Brain microvascular endothelial cell (primary cell): ENCODE measurements around the gene NXPH4.

Source experiments
- DNase-seq: peaks from one replicate; pipeline ENCODE4 v3.0.0-alpha.2; 2020
- H3K27ac ChIP-seq: fragments of 250-450 bp; sonication (Bioruptor Pico); 2 replicates; pipeline ENCODE4 v1.5.1; 2020; ENCODE audit warnings: mild to moderate bottlenecking, moderate library complexity
- H3K27me3 ChIP-seq: fragments of 250-450 bp; sonication (Bioruptor Pico); replicated peaks from 2 replicates; pipeline ENCODE4 v1.5.1; 2020; ENCODE audit warnings: mild to moderate bottlenecking
- H3K36me3 ChIP-seq: fragments of 250-450 bp; sonication (Bioruptor Pico); replicated peaks from 2 replicates; pipeline ENCODE4 v1.5.1; 2020; ENCODE audit warnings: mild to moderate bottlenecking
- H3K4me3 ChIP-seq: 2 replicates; pipeline ENCODE4 v1.5.1; 2011; ENCODE audit warnings: low read depth, mild to moderate bottlenecking, control low read depth, low read length, moderate library complexity
- in situ Hi-C: cut with HindIII; loops from 2 replicates; pipeline ENCODE4 v1.10.0; 2017; ENCODE audit warnings: low sequenced_read_pairs, low pct_ligation_motif_present
- TF ChIP-seq, protein P1 (sequence below): IDR thresholded peaks from 2 replicates; pipeline ENCODE4 v1.5.1; 2011; ENCODE audit warnings: low read depth, mild to moderate bottlenecking, moderate library complexity, low read length, control low read depth, inconsistent platforms; ENCODE audit errors: missing control alignments

The NXPH4 gene

DNA sequence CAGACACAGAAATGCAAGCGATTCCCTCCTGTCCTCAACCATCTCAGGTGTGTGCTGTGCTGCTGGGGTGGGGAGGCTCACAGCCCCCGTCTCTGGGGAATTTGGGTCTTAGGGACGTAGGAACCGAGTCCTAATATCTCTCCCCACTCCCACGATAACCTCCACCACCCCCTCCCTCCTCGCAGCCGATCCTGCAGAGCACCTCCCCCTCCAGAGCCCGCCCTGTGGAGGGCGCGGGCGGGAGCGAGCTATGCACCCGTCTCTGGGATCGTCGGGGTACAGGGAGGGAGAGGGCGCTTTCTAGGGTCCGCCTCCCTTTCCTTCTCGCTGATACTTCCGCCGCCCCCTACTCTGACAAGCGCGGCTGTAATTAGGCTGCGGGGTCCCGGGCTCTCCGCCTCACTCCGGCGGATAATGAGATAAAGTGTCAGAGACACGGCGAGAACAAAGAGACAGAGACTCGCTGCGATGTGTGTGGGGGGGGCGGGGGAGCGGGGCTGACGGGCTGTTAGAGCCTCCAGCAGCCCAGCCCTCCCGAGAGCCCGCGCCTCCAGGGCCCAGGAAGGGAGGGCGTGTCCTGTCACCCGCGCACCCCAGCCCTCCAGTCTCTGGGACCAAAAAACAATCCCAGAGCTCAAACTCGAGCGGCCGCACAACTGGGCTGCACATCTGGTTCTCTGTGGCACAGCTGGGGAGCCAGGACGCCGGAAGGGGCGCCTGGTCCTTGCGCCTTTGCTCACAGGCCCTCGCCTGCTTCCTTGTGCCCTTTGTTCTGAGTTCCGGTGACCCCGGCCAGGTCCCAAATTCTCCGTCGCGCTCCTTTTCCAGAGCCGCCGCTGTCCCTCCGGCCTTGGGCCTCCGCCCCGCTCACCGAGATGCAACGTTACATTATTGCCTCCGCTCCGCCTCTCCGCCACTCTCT is 21.6 kb downstream of the NXPH4 start:
- Histone ChIP-seq H3K4me3 (peak overlapping the region; percentile 48), H3K36me3 (peaks cover 18% of the 10 kb centered on the region), H3K27me3 (peaks cover 20% of the 10 kb centered on the region), H3K27ac (no peak overlapping the region)
- no peak for DNase-seq
- TF ChIP-seq, protein P1, sequence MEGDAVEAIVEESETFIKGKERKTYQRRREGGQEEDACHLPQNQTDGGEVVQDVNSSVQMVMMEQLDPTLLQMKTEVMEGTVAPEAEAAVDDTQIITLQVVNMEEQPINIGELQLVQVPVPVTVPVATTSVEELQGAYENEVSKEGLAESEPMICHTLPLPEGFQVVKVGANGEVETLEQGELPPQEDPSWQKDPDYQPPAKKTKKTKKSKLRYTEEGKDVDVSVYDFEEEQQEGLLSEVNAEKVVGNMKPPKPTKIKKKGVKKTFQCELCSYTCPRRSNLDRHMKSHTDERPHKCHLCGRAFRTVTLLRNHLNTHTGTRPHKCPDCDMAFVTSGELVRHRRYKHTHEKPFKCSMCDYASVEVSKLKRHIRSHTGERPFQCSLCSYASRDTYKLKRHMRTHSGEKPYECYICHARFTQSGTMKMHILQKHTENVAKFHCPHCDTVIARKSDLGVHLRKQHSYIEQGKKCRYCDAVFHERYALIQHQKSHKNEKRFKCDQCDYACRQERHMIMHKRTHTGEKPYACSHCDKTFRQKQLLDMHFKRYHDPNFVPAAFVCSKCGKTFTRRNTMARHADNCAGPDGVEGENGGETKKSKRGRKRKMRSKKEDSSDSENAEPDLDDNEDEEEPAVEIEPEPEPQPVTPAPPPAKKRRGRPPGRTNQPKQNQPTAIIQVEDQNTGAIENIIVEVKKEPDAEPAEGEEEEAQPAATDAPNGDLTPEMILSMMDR: no peak
- in situ Hi-C loops: no loop called here

DNA sequence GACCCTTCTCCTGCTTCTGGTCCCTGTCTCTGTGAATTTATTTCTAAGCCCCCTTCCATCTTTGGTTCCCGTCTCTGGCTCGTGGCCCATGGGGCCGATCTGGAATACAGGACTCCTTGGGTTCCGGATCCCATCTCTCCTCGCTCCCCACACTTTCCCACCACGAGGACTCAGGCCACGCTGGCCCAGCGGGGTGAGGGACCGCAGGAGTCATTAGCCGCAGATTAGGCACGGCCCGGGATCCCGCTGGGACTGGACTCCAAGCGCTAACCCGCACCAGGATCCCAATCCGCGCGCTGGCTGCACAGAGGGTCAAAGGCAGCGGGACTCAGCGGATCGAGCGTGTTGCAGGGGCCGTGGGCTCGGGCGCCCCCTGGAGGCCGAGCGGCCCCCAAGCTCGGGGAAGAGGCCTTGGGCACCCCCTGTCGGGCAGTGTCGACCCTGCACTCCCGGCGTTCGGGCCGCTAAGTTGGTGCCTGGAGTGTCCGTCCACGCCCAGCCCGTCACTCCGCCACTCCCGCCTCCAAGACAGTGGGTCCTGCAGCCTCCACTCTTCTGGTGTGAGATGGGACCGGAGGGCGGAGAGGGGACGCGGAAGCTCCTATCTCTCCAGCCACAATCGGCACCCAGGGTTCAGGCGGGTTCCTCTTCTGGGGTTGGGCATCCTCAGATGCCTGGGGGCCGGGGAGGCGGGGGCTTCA is 22.4 kb downstream of the NXPH4 start:
- peaks cover 11% of the 10 kb centered on the region for H3K36me3 ChIP-seq
- H3K4me3 ChIP-seq: peak overlapping the region; percentile 58
- no peak overlapping the region for H3K27ac ChIP-seq
- in situ Hi-C loops: no loop called here
- H3K27me3 ChIP-seq: peaks cover 20% of the 10 kb centered on the region
- peak; percentile 76 for DNase-seq
- TF ChIP-seq, protein P1: peak; percentile 100

DNA sequence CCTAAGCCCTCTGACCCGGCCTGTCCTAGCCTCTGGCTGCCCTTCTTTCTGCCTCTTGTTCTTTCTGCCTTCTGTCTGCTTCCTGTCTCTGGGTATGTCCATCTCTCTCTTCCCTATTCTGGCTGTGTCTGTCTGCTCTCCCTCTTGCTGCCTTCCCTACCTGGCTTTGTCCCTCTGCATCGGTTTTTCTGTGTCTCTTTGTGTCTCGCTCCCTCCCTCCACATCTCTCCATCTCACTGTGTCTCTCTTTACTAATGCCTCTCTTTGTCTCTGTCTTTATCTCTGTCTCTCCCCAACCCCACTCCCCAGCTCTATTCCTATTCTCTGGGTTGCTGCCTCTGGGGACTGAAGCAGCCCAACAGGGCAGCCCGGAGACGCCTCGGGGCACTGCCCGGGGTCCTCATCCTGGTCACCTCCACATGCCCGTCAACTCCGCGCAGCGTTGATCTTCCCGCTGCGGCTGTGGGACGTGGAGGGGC is 23.0 kb downstream of the NXPH4 start:
- peaks cover 6% of the 10 kb centered on the region for H3K36me3 ChIP-seq
- no peak for DNase-seq
- H3K4me3 ChIP-seq: peak overlapping the region; percentile 58
- H3K27me3 ChIP-seq: peaks cover 20% of the 10 kb centered on the region
- in situ Hi-C loops: no loop called here
- TF ChIP-seq, protein P1: no peak
- no peak overlapping the region for H3K27ac ChIP-seq

DNA sequence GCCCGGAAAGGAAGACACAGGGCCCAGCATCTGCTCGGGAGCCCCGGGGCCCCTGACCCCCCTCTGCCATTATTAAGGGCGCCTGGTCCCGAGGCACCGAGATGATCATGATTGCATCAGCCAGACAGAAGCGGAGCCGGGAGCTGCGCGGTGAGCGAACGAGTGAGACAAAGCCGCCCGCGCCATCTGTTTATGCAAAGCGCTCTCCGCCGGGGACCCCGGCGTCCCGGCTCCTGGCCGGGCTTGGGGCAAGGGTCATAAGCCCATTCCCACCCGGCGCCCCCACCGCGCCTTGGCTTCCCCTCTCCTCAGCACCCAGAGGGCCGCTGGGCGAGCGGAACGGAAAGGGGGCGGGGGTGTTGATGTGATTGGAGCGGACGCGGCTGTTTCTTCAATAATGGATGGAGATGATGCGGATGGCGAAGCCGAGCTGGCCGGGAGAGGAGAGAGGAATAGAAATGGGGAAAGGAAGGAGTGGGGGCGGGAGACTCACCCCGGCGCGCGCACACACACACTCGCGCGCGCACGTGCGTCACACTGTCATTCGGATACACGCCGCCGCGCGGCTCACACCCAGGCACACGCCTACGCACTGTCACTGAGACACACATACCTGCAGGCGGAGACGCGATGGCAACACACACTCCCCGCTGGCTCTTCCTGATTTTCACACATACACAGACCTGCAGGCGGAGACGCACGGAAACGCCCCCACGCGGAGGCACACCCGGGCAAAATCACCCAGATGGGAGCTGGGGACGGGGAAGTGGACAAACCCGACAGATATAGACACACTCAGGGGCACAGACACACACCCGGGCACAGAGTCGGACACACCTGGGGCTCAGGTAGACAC is 23.7 kb downstream of the NXPH4 start:
- in situ Hi-C loops: no loop called here
- Histone ChIP-seq H3K36me3 (peaks cover under 1% of the 10 kb centered on the region), H3K4me3 (peak overlapping the region; percentile 58), H3K27me3 (peaks cover 20% of the 10 kb centered on the region), H3K27ac (peak overlapping the region; percentile 24)
- TF ChIP-seq, protein P1: no peak
- no peak for DNase-seq

DNA sequence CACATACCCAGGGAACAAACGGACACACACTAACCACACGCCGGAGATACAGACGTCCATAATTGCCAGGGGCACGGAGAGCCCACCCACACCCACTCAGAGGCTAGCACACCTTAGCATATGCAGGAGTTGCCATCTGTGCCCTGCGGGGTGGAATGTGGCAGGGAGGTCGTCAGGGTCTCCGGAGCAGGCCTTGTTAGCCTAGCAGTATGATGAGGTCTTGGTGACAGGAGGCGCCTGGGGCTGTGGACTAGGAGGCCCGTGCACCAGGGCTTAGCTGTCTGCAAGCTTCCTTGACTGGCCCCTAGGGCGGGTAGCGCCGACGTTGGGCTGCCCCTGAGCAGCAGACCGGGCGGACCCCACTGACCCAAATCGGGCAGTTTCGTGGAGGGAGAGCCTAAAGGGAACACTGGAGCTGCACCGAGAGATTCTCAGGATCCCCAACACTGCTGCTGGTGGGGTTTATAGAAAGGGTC is 24.4 kb downstream of the NXPH4 start:
- no peak for DNase-seq
- TF ChIP-seq, protein P1: no peak
- Histone ChIP-seq H3K27ac (no peak overlapping the region), H3K27me3 (peaks cover 20% of the 10 kb centered on the region), H3K36me3 (no peaks in the 10 kb centered on the region), H3K4me3 (peak overlapping the region; percentile 58)
- in situ Hi-C loops: no loop called here
